ENCODE results near the gene CTSO. TPM values are rescaled to one million over a fixed set of nuclear protein-coding genes. Genes with fewer than 3 reads are reported as not detected.

Gene CTSO
- total and polyA plus RNA-seq, 12 donors = 2.6 to 21.4 (median 8.6) TPM

- peak in 1 of 8 donors; percentile 56 for ATAC-seq
- no peaks in the 10 kb centered on the region for H3K4me1 ChIP-seq
- H3K36me3 ChIP-seq = no peaks in the 10 kb centered on the region
- no peaks in the 10 kb centered on the region for H3K9me3 ChIP-seq
- no peak for DNase-seq
- H3K4me3 ChIP-seq = no peak overlapping the region
- 30 to 39% methylated on average over 4 of the region's 4 CpGs for WGBS, 2 donors
- peak in 6 of 9 donors; percentile 12 to 46 (median 31) for TF ChIP-seq CTCF (IDR thresholded peaks at IDR 0.05)
- H3K27me3 ChIP-seq = peaks cover 0 to 17% (median 0%) of the 10 kb centered on the region in 7 donors
- intact Hi-C loops (cut with DNase I) = no loop called here
- H3K27ac ChIP-seq = no peak overlapping the region
Observed at GRCh38 chr4:155972098-155972497, 18.4 kb upstream of the CTSO start.

GRCh38 chr4:155966731-155967395 lies 13.2 kb upstream of the CTSO start:
- 61 to 68% methylated on average over 3 of the region's 3 CpGs for WGBS, 2 donors
- peaks cover 0 to 10% (median 0%) of the 10 kb centered on the region in 7 donors for H3K27me3 ChIP-seq
- H3K27ac ChIP-seq = no peak overlapping the region
- H3K4me1 ChIP-seq = peaks cover 0 to 6% (median 0%) of the 10 kb centered on the region in 9 donors
- ATAC-seq (no peak), DNase-seq (no peak)
- intact Hi-C loops (cut with DNase I) = no loop called here
- no peaks in the 10 kb centered on the region for H3K9me3 ChIP-seq
- H3K36me3 ChIP-seq = no peaks in the 10 kb centered on the region
- no peak overlapping the region for H3K4me3 ChIP-seq
- no peak for TF ChIP-seq CTCF (IDR thresholded peaks at IDR 0.05)

GRCh38 chr4:155966171-155966570 lies 12.5 kb upstream of the CTSO start:
- Histone ChIP-seq H3K4me1 (peaks cover 0 to 6% (median 0%) of the 10 kb centered on the region in 9 donors), H3K4me3 (no peak overlapping the region), H3K36me3 (no peaks in the 10 kb centered on the region), H3K27ac (no peak overlapping the region), H3K9me3 (no peaks in the 10 kb centered on the region), H3K27me3 (peaks cover 0 to 8% (median 0%) of the 10 kb centered on the region in 7 donors)
- intact Hi-C loops (cut with DNase I) = no loop called here
- 82 to 89% methylated on average over 2 of the region's 2 CpGs for WGBS, 2 donors
- ATAC-seq (no peak), DNase-seq (no peak)
- TF ChIP-seq CTCF (IDR thresholded peaks at IDR 0.05) = no peak

- Histone ChIP-seq H3K36me3 (no peaks in the 10 kb centered on the region), H3K27ac (no peak overlapping the region), H3K4me1 (peaks cover 0 to 6% (median 0%) of the 10 kb centered on the region in 9 donors), H3K9me3 (no peaks in the 10 kb centered on the region), H3K27me3 (no peaks in the 10 kb centered on the region), H3K4me3 (no peak overlapping the region)
- DNase-seq (no peak), ATAC-seq (peak in 5 of 8 donors; percentile 11 to 71 (median 49))
- intact Hi-C loops (cut with DNase I) = no loop called here
- WGBS, 2 donors = 63 to 66% methylated on average over 8 of the region's 8 CpGs
- TF ChIP-seq CTCF (IDR thresholded peaks at IDR 0.05) = no peak
Observed at GRCh38 chr4:155964016-155964891, 10.6 kb upstream of the CTSO start.

Measured in heart right ventricle (tissue), 16 donors.